Lower leg skin (tissue), 3 donors: ENCODE measurements around the gene C9orf85.
"Not testable (repeated sequence)": the region's sequence is repeated elsewhere in the genome, so short reads cannot be mapped to it uniquely, and the experiment has no call there.

Source experiments
- POLR2A ChIP-seq, 2 donors: fragments of 450-650 bp; IDR thresholded peaks; one replicate each; pipeline ENCODE4 v1.6.1; 2016 to 2017; ENCODE audit warnings: antibody characterized with exemption in 2 of 2, mild to moderate bottlenecking in 1 of 2, moderate library complexity in 1 of 2
- TF ChIP-seq, protein P1 (sequence below), 3 donors: fragments of 450-650 bp; IDR thresholded peaks; one replicate each; pipeline ENCODE4 v1.5.1; 2016; ENCODE audit warnings: antibody characterized with exemption in 3 of 3, mild to moderate bottlenecking in 3 of 3, moderate library complexity in 2 of 3

DNA sequence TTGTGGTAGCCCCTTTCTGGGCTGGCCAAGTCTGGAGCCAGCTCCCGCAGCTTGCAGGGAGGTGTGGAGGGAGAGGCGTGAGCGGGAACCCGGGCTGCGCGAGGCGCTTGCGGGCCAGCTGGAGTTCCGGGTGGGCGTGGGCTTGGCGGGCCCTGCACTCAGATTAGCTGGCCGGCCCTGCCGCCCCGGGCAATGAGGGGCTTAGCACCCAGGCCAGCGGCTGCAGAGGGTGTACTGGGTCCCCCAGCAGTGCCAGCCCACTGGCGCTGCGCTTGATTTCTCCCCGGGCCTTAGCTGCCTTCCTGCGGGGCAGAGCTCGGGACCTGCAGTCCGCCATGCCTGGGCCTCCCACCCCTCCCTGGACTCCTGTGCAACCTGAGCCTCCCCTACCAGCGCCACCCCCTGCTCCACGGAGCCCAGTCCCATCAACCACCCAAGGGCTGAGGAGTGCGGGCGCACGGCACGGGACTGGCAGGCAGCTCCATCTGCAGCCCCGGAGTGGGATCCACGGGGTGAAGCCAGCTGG is 52.1 kb downstream of the C9orf85 start:
- TF ChIP-seq, protein P1, sequence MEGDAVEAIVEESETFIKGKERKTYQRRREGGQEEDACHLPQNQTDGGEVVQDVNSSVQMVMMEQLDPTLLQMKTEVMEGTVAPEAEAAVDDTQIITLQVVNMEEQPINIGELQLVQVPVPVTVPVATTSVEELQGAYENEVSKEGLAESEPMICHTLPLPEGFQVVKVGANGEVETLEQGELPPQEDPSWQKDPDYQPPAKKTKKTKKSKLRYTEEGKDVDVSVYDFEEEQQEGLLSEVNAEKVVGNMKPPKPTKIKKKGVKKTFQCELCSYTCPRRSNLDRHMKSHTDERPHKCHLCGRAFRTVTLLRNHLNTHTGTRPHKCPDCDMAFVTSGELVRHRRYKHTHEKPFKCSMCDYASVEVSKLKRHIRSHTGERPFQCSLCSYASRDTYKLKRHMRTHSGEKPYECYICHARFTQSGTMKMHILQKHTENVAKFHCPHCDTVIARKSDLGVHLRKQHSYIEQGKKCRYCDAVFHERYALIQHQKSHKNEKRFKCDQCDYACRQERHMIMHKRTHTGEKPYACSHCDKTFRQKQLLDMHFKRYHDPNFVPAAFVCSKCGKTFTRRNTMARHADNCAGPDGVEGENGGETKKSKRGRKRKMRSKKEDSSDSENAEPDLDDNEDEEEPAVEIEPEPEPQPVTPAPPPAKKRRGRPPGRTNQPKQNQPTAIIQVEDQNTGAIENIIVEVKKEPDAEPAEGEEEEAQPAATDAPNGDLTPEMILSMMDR (IDR thresholded peaks at IDR 0.05), result not testable (repeated sequence)
- not testable (repeated sequence) for TF ChIP-seq POLR2A (IDR thresholded peaks at IDR 0.05)
